ENCODE results near the gene PEX11B. TPM values are rescaled to one million over a fixed set of nuclear protein-coding genes. Genes with fewer than 3 reads are reported as not detected.

PEX11B gene, protein sequence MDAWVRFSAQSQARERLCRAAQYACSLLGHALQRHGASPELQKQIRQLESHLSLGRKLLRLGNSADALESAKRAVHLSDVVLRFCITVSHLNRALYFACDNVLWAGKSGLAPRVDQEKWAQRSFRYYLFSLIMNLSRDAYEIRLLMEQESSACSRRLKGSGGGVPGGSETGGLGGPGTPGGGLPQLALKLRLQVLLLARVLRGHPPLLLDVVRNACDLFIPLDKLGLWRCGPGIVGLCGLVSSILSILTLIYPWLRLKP
- total RNA-seq (2021) (22.1 and 22.4 TPM in 2 replicates), Bru-seq, nascent RNA (percentile 69 among the genes with signal in this experiment), BruChase-seq, experiment 1, labeled RNA remaining after a 2-hour chase (percentile 80 among the genes with signal in this experiment), BruChase-seq, experiment 2, labeled RNA remaining after a 6-hour chase (percentile 75 among the genes with signal in this experiment)
- long read RNA-seq, transcript PEX11B-201 (4 exons, 1,740 nt) = major isoform, 48 of 54 reads
- long read RNA-seq, partial matches to known transcripts = 2 of 54 reads
- long read RNA-seq, other reads (novel, unspliced or antisense) = 4 of 54 reads

DNA sequence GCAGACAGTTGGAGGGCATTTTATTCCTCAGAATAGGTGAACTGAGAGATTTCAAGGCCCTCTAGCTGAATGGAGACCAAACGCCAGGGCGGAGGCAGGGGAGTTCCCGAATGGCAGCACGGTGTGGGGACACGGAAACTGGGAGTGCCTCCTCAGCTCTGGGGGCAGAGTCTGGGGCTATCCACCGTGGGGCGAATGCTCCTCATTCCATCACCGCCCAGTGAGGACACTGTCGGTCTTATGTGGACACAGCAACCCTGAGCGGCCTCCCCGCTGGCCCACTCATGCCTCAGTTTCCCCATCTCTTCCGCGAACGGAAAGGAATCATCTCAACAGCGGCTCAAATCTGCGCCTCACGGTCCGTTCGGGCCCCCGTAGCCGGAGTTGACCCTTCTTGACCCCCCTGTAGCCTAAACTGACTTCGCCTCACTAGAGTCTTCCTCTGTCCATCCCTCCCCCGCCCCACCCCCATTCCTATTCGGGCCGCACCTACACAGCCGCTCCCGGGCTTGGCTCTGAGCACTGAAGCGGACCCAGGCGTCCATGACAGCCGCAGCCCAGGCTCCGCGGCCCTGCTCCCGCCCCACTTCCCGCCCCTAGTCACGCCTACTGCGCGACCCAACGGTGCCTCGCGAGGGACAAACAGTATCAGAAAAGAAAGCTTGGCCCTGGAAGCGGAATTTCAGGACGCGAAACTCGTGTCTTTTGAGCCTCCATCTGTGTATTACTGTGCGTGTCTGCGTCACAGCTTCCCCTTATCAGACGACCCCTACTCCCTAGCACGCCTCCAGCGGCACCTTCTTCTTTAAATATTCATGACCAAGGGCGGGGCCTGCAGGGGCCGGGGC, at the start of gene PEX11B:
TSS of gene PEX11B (minus strand) at position 574 of the 848 bp plus-strand sequence. CDS start at position 545, 29 bp downstream.
- ChIA-PET CTCF (interaction anchor here (0.6 to 1.0 kb wide), 2 partner anchors 9 kb away, joined by 3 to 4 read pairs; partner anchors contain the start of genes ITGA10 and RBM8A), POLR2A (ENCODE audit: low non-redundant PET) (interaction anchor here (0.6 kb wide), 1 partner anchor 15 kb away, joined by 8 read pairs; no protein-coding TSS in a partner anchor)
- peak; percentile 94 for DNase-seq (ENCODE audit: low spot score)
- TF ChIP-seq EZH2 (IDR thresholded peaks at IDR 0.05; ENCODE audit: borderline replicate concordance, low read depth, low read length, poor library complexity, severe bottlenecking) = no peak
- no peak for TF ChIP-seq CTCF (conservative IDR thresholded peaks at IDR 0.05; ENCODE audit: low read depth, low read length)
- intact Hi-C loops (cut with micrococcal nuclease; ENCODE audit: unreplicated experiment) = loop anchor here (2.0 kb wide), 2 partner anchors 26 to 60 kb away; partner anchors contain the start of gene PIAS3
- peaks cover 16% of the 10 kb centered on the region for H3K4me1 ChIP-seq (ENCODE audit: insufficient read depth, low read length, poor library complexity, severe bottlenecking)
- H3K4me3 ChIP-seq (ENCODE audit: low read depth, low read length, poor library complexity, severe bottlenecking) = peak within 1 kb of the TSS; percentile 78
- H3K9me3 ChIP-seq (ENCODE audit: low read depth, low read length, poor library complexity, severe bottlenecking) = no peaks in the 10 kb centered on the region
- H3K27ac ChIP-seq (ENCODE audit: low read depth, low read length, poor library complexity, severe bottlenecking) = peak within 1 kb of the TSS; percentile 94
- peaks cover 18% of the 10 kb centered on the region for H3K36me3 ChIP-seq (ENCODE audit: insufficient read depth, low read length, poor library complexity, severe bottlenecking)
- no TSS peak for BruUV-seq (replicated peaks)
- H3K27me3 ChIP-seq (replicated peaks; ENCODE audit: insufficient read depth, low read depth, low read length, poor library complexity) = no peaks in the 10 kb centered on the region

DNA sequence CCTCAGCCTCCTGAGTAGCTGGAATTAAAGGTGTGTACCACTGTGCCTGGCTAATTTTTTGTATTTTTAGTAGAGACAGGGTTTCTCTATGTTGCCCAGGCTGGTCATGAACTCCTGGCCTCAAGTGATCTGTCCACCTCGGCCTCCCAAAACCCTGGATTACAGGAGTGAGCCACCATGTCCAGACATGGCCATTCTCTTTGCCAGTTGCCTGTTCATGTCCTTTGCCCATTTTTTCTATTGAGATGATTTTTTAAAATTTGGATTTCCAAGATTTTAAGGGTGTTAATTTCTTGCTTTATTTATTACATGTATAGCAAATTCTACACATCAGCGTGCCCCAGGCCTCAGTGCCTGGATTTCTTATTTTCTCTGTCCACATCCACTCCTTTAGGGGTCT, 48.8 kb upstream of the PEX11B start:
- Histone ChIP-seq H3K27me3 (replicated peaks; ENCODE audit: insufficient read depth, low read depth, low read length, poor library complexity) (no peaks in the 10 kb centered on the region), H3K27ac (ENCODE audit: low read depth, low read length, poor library complexity, severe bottlenecking) (no peak overlapping the region), H3K4me3 (ENCODE audit: low read depth, low read length, poor library complexity, severe bottlenecking) (no peak overlapping the region), H3K4me1 (ENCODE audit: insufficient read depth, low read length, poor library complexity, severe bottlenecking) (peaks cover 16% of the 10 kb centered on the region), H3K9me3 (ENCODE audit: low read depth, low read length, poor library complexity, severe bottlenecking) (peaks cover 5% of the 10 kb centered on the region), H3K36me3 (ENCODE audit: insufficient read depth, low read length, poor library complexity, severe bottlenecking) (no peaks in the 10 kb centered on the region)
- no TSS peak for BruUV-seq (replicated peaks)
- intact Hi-C loops (cut with micrococcal nuclease; ENCODE audit: unreplicated experiment) = no loop called here
- ChIA-PET POLR2A (ENCODE audit: low non-redundant PET) (no interaction called here), CTCF (no interaction called here)
- DNase-seq (ENCODE audit: low spot score) = no peak
- no peak for TF ChIP-seq EZH2 (IDR thresholded peaks at IDR 0.05; ENCODE audit: borderline replicate concordance, low read depth, low read length, poor library complexity, severe bottlenecking)
- no peak for TF ChIP-seq CTCF (conservative IDR thresholded peaks at IDR 0.05; ENCODE audit: low read depth, low read length)

DNA sequence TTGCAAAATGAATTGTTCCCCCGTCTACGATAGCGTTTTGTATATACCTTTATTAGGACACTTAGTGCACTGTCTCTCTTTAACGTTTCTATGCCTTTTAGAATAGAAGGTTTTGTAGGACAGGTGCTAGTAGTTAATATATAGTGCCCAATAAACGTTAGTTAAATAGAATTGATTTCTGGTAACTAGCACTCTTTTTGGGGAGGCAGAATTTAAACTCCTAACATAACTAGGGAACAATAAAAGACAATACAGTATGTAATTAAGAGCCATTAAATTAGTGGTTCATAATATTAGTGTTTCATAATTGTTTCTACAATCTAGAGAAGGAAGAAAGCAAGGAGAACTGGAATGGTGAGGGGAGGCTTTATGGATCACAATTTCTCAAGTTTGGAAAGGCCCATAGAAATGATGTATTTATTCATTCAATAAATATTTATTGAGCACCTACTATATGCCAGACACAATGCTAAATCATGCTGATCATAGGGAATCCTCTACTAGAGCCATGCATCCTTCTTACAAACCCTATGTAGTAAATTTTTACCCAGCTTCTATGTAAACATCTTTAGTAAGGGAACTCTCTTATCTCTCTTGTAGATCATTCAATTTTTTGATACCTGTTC, 46.7 kb upstream of the PEX11B start:
- Histone ChIP-seq H3K4me3 (ENCODE audit: low read depth, low read length, poor library complexity, severe bottlenecking) (peak overlapping the region; percentile 59), H3K9me3 (ENCODE audit: low read depth, low read length, poor library complexity, severe bottlenecking) (peaks cover 5% of the 10 kb centered on the region), H3K27me3 (replicated peaks; ENCODE audit: insufficient read depth, low read depth, low read length, poor library complexity) (no peaks in the 10 kb centered on the region), H3K4me1 (ENCODE audit: insufficient read depth, low read length, poor library complexity, severe bottlenecking) (peaks cover 17% of the 10 kb centered on the region), H3K27ac (ENCODE audit: low read depth, low read length, poor library complexity, severe bottlenecking) (peak overlapping the region; percentile 78), H3K36me3 (ENCODE audit: insufficient read depth, low read length, poor library complexity, severe bottlenecking) (no peaks in the 10 kb centered on the region)
- BruUV-seq (replicated peaks) = no TSS peak
- ChIA-PET CTCF (interaction anchor here (1.0 to 1.5 kb wide), 4 partner anchors 12 to 73 kb away, joined by 3 to 8 read pairs (median 4); no protein-coding TSS in a partner anchor), POLR2A (ENCODE audit: low non-redundant PET) (interaction anchor here (0.5 to 0.6 kb wide), 2 partner anchors 38 to 107 kb away, joined by 3 read pairs; partner anchors contain the start of gene RBM8A)
- intact Hi-C loops (cut with micrococcal nuclease; ENCODE audit: unreplicated experiment) = no loop called here
- DNase-seq (ENCODE audit: low spot score) = no peak
- TF ChIP-seq CTCF (conservative IDR thresholded peaks at IDR 0.05; ENCODE audit: low read depth, low read length) (no peak), EZH2 (IDR thresholded peaks at IDR 0.05; ENCODE audit: borderline replicate concordance, low read depth, low read length, poor library complexity, severe bottlenecking) (no peak)
